GM23338 (cell line): ENCODE measurements around the gene PLXNA2. TPM values are rescaled to one million over a fixed set of nuclear protein-coding genes. Genes with fewer than 3 reads are reported as not detected.

ENCODE experiments used
- ATAC-seq: fragments of 200-7000 bp; cut with Tn5 transposase; 3 replicates; pipeline ENCODE4 v1.9.1; 2020
- DNase-seq: peaks from one replicate; pipeline ENCODE4 v3.0.0-alpha.2; 2015; ENCODE audit warnings: low spot score
- H2AFZ ChIP-seq: fragments of 200-600 bp; sonication (generic); 2 replicates; pipeline ENCODE4 v1.8.0; 2016; ENCODE audit warnings: antibody characterized with exemption, mild to moderate bottlenecking, moderate library complexity
- H3F3A ChIP-seq: fragments of 200-600 bp; sonication (generic); replicated peaks from 2 replicates; pipeline ENCODE4 v1.8.0; 2017; ENCODE audit warnings: antibody characterized with exemption, mixed run types, low read depth
- H3K27ac ChIP-seq: fragments of 200-600 bp; sonication (generic); 2 replicates; pipeline ENCODE4 v1.6.1; 2016; ENCODE audit warnings: low read depth
- H3K27me3 ChIP-seq: fragments of 200-600 bp; sonication (generic); 2 replicates; pipeline ENCODE4 v1.8.0; 2016; ENCODE audit warnings: mild to moderate bottlenecking, mixed run types, moderate library complexity; ENCODE audit not compliant: insufficient read depth
- H3K36me3 ChIP-seq: fragments of 200-600 bp; sonication (generic); 2 replicates; pipeline ENCODE4 v1.8.0; 2016; ENCODE audit warnings: mild to moderate bottlenecking; ENCODE audit not compliant: insufficient read depth
- H3K4me1 ChIP-seq: fragments of 200-600 bp; sonication (generic); 2 replicates; pipeline ENCODE4 v1.8.0; 2016; ENCODE audit warnings: mild to moderate bottlenecking, moderate library complexity; ENCODE audit not compliant: insufficient read depth
- H3K4me2 ChIP-seq: fragments of 200-600 bp; sonication (generic); 2 replicates; pipeline ENCODE4 v1.7.1; 2017; ENCODE audit warnings: mixed run types
- H3K4me3 ChIP-seq: fragments of 200-600 bp; sonication (generic); 2 replicates; pipeline ENCODE4 v1.6.1; 2016; ENCODE audit warnings: mixed run types
- H3K79me2 ChIP-seq: fragments of 200-600 bp; sonication (generic); replicated peaks from 2 replicates; pipeline ENCODE4 v1.8.0; 2017; ENCODE audit warnings: mild to moderate bottlenecking; ENCODE audit not compliant: insufficient read depth
- H3K9me2 ChIP-seq: fragments of 200-600 bp; sonication (generic); 2 replicates; pipeline ENCODE4 v1.8.0; 2017; ENCODE audit not compliant: insufficient read depth
- H4K20me1 ChIP-seq: fragments of 200-600 bp; sonication (generic); replicated peaks from 2 replicates; pipeline ENCODE4 v1.8.0; 2017; ENCODE audit warnings: mild to moderate bottlenecking; ENCODE audit not compliant: insufficient read depth
- H3K27ac Mint-ChIP-seq: 2 replicates; pipeline ENCODE4 v1.8.0; 2020; ENCODE audit warnings: inconsistent platforms, mild to moderate bottlenecking, moderate library complexity, mixed read lengths
- H3K27me3 Mint-ChIP-seq: 3 replicates; pipeline ENCODE4 v1.8.0; 2022; ENCODE audit warnings: low read depth, mild to moderate bottlenecking, moderate library complexity, mixed read lengths, inconsistent platforms; ENCODE audit not compliant: insufficient read depth, poor library complexity
- H3K36me3 Mint-ChIP-seq: 3 replicates; pipeline ENCODE4 v1.8.0; 2021; ENCODE audit warnings: low read depth, mild to moderate bottlenecking, inconsistent platforms, moderate library complexity, mixed read lengths
- H3K4me1 Mint-ChIP-seq: 3 replicates; pipeline ENCODE4 v1.8.0; 2020; ENCODE audit warnings: mild to moderate bottlenecking, inconsistent platforms, mixed read lengths
- H3K4me3 Mint-ChIP-seq: 3 replicates; pipeline ENCODE4 v1.8.0; 2021; ENCODE audit warnings: moderate library complexity, mild to moderate bottlenecking, inconsistent platforms, mixed read lengths
- H3K9me3 Mint-ChIP-seq: 3 replicates; pipeline ENCODE4 v1.8.0; 2020; ENCODE audit warnings: moderate library complexity, mild to moderate bottlenecking, inconsistent platforms, mixed read lengths
- CREB1 ChIP-seq: fragments of 250-450 bp; sonication (Bioruptor Pico); IDR thresholded peaks from 2 replicates; pipeline ENCODE4 v1.5.0; 2020; ENCODE audit warnings: low read depth, mild to moderate bottlenecking, moderate library complexity
- EZH2 ChIP-seq: fragments of 200-600 bp; sonication (generic); IDR thresholded peaks from one replicate; pipeline ENCODE4 v1.8.0; 2017; ENCODE audit warnings: antibody characterized with exemption, mild to moderate bottlenecking, low read depth; ENCODE audit not compliant: unreplicated experiment
- EZH2phosphoT487 ChIP-seq: fragments of 200-600 bp; sonication (generic); IDR thresholded peaks from one replicate; pipeline ENCODE4 v1.8.1; 2018; ENCODE audit warnings: antibody characterized with exemption; ENCODE audit not compliant: unreplicated experiment
- POLR2AphosphoS5 ChIP-seq: IDR thresholded peaks from 2 replicates; pipeline ENCODE4 v1.6.1; 2016; ENCODE audit warnings: antibody characterized with exemption, low read depth
- STAT1 ChIP-seq: IDR thresholded peaks from one replicate; pipeline ENCODE4 v1.6.1; 2016; ENCODE audit warnings: antibody characterized with exemption; ENCODE audit not compliant: unreplicated experiment
- ZNF114 ChIP-seq: fragments of 250-450 bp; sonication (Bioruptor Pico); IDR thresholded peaks from 2 replicates; pipeline ENCODE4 v1.5.0; 2020; ENCODE audit warnings: mild to moderate bottlenecking, moderate library complexity
- polyA plus RNA-seq: library from polyadenylated mRNA; unstranded; fragments of >200 nt; fragmentation: Nextera tagmentation; extraction: Ambion mirVana; gene quantifications from 2 replicates; pipeline ENCODE4 v1.2.1, GENCODE V29; 2016
- total RNA-seq: library from RNA; depleted of rRNA; stranded (reverse); fragments of >200 nt; shearing (Covaris generic); gene quantifications from 2 replicates; pipeline ENCODE4 v1.2.3, GENCODE V29; 2014
- TF ChIP-seq, protein P1 (sequence below): IDR thresholded peaks from one replicate; pipeline ENCODE4 v1.6.1; 2018; ENCODE audit warnings: antibody characterized with exemption; ENCODE audit not compliant: unreplicated experiment

Gene PLXNA2
- total and polyA plus RNA-seq, 2 experiments from 2014 or later: 0.40 to 1.8 TPM

GRCh38 chr1:208074353-208074752 is 169.8 kb downstream of the PLXNA2 start (continued):
- TF ChIP-seq STAT1: no peak

DNA sequence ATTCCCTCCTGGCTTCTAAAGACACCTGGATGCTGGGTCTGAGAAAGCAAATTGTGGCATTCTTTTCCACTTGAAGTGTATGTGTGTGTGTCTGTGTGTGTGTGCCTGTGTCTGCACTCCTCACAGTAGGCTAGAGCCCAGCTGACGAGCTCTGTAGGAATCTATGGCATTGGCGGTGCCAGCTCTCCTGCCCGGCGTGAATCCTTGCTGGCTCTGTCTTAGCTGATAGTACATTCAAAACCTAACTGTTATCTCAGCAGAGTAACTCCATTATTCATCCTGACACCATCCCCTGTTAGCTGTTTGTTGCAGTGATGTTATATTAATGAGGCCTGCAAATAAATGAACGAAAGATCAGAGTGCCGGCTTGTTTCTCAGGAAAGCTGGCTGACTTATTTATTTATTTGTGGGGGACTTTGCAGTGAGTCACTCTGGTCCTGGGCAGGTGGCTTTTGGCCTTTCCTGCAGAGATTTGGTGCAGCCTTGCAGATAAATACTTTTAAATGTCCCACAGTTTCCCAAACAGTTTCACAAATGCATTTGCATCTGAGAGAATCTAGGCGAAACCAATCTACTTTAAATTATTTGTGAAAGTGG is 172.7 kb downstream of the PLXNA2 start:
- TF ChIP-seq CREB1 (no peak), POLR2AphosphoS5 (no peak), EZH2 (no peak), EZH2phosphoT487 (no peak)
- TF ChIP-seq, protein P1, sequence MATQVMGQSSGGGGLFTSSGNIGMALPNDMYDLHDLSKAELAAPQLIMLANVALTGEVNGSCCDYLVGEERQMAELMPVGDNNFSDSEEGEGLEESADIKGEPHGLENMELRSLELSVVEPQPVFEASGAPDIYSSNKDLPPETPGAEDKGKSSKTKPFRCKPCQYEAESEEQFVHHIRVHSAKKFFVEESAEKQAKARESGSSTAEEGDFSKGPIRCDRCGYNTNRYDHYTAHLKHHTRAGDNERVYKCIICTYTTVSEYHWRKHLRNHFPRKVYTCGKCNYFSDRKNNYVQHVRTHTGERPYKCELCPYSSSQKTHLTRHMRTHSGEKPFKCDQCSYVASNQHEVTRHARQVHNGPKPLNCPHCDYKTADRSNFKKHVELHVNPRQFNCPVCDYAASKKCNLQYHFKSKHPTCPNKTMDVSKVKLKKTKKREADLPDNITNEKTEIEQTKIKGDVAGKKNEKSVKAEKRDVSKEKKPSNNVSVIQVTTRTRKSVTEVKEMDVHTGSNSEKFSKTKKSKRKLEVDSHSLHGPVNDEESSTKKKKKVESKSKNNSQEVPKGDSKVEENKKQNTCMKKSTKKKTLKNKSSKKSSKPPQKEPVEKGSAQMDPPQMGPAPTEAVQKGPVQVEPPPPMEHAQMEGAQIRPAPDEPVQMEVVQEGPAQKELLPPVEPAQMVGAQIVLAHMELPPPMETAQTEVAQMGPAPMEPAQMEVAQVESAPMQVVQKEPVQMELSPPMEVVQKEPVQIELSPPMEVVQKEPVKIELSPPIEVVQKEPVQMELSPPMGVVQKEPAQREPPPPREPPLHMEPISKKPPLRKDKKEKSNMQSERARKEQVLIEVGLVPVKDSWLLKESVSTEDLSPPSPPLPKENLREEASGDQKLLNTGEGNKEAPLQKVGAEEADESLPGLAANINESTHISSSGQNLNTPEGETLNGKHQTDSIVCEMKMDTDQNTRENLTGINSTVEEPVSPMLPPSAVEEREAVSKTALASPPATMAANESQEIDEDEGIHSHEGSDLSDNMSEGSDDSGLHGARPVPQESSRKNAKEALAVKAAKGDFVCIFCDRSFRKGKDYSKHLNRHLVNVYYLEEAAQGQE: no peak
- DNase-seq (no peak), ATAC-seq (no peak)
- no peaks in the 10 kb centered on the region for H4K20me1 ChIP-seq
- no peaks in the 10 kb centered on the region for H3F3A ChIP-seq
- H3K27ac ChIP-seq: no peak overlapping the region
- H3K4me2 ChIP-seq: no peak overlapping the region
- H3K4me1 ChIP-seq: no peaks in the 10 kb centered on the region
- H3K36me3 ChIP-seq: no peaks in the 10 kb centered on the region
- no peak overlapping the region for H3K4me3 ChIP-seq
- H3K36me3 Mint-ChIP-seq: no peaks in the 10 kb centered on the region
- H2AFZ ChIP-seq: no peak overlapping the region
- no peaks in the 10 kb centered on the region for H3K4me1 Mint-ChIP-seq
- H3K4me3 Mint-ChIP-seq: no peak overlapping the region
- no peaks in the 10 kb centered on the region for H3K27me3 ChIP-seq
- H3K9me2 ChIP-seq: no peaks in the 10 kb centered on the region
- no peaks in the 10 kb centered on the region for H3K79me2 ChIP-seq
- no peaks in the 10 kb centered on the region for H3K9me3 Mint-ChIP-seq
- no peak overlapping the region for H3K27ac Mint-ChIP-seq
- peaks cover 5% of the 10 kb centered on the region for H3K27me3 Mint-ChIP-seq

DNA sequence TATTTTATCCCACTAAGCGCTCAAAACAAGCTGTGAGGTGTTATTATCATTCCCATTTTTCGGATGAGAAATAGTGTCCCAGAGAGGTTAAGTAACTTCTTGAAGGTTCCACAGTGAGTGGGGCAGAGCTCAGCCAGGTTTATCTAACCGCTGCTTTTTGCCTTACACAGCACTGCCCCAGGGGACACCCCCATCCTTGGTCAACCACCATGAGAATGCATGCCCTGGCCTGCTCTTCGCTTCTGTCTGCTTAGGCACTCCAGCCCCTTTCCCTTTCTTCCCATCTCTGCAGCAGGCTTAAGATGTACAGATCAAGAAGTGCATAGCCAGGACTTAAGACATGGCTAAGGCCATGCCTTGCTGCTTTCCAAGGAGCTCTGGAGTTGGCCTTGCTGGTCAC is 174.3 kb downstream of the PLXNA2 start:
- Mint-ChIP-seq H3K36me3 (no peaks in the 10 kb centered on the region), H3K4me3 (no peak overlapping the region), H3K27me3 (peaks cover 5% of the 10 kb centered on the region), H3K27ac (no peak overlapping the region), H3K9me3 (no peaks in the 10 kb centered on the region), H3K4me1 (no peaks in the 10 kb centered on the region)
- H3K4me2 ChIP-seq: no peak overlapping the region
- H3K9me2 ChIP-seq: no peaks in the 10 kb centered on the region
- H3K4me3 ChIP-seq: no peak overlapping the region
- H4K20me1 ChIP-seq: no peaks in the 10 kb centered on the region
- H3F3A ChIP-seq: no peaks in the 10 kb centered on the region
- H3K27me3 ChIP-seq: no peaks in the 10 kb centered on the region
- H2AFZ ChIP-seq: no peak overlapping the region
- H3K79me2 ChIP-seq: no peaks in the 10 kb centered on the region
- no peak overlapping the region for H3K27ac ChIP-seq
- no peaks in the 10 kb centered on the region for H3K36me3 ChIP-seq
- ATAC-seq: no peak
- no peak for DNase-seq
- TF ChIP-seq ZNF114 (no peak), EZH2phosphoT487 (no peak)
- H3K4me1 ChIP-seq: no peaks in the 10 kb centered on the region
